HUES64 (cell line): ENCODE data around the gene CDH23.

ENCODE experiments used
- H3K27ac ChIP-seq: 2 replicates; pipeline ENCODE4 v1.7.0; 2013; ENCODE audit warnings: low read depth, low read length, inconsistent platforms
- H3K27me3 ChIP-seq: 2 replicates; pipeline ENCODE4 v1.6.1; 2013; ENCODE audit warnings: mild to moderate bottlenecking, low read length; ENCODE audit not compliant: insufficient read depth
- H3K36me3 ChIP-seq: 2 replicates; pipeline ENCODE4 v1.6.1; 2013; ENCODE audit warnings: mild to moderate bottlenecking, low read length; ENCODE audit not compliant: insufficient read depth
- H3K4me1 ChIP-seq: 2 replicates; pipeline ENCODE4 v1.6.1; 2013; ENCODE audit warnings: mild to moderate bottlenecking, low read length, moderate library complexity; ENCODE audit not compliant: insufficient read depth
- H3K4me3 ChIP-seq: 2 replicates; pipeline ENCODE4 v1.5.1; 2013; ENCODE audit warnings: mild to moderate bottlenecking, low read length, moderate library complexity
- H3K9ac ChIP-seq: 2 replicates; pipeline ENCODE4 v1.6.1; 2013; ENCODE audit warnings: mild to moderate bottlenecking, low read depth, low read length
- H3K9me3 ChIP-seq: 2 replicates; pipeline ENCODE4 v1.6.1; 2013; ENCODE audit warnings: low read depth, low read length; ENCODE audit not compliant: insufficient read depth
- WGBS: fragments of 150-250, 120-280 bp; methylation state at CpG from one replicate; pipeline ENCODE4 v1.1.7; 2013; ENCODE audit warnings: missing lambda C conversion rate; 5-methylcytosine and 5-hydroxymethylcytosine counted together

The CDH23 gene

GRCh38 chr10:71661779-71662336, 265.1 kb downstream of the CDH23 start:
- Histone ChIP-seq H3K4me1 (peaks cover 36% of the 10 kb centered on the region), H3K9ac (no peak overlapping the region), H3K27ac (no peak overlapping the region), H3K27me3 (peaks cover 15% of the 10 kb centered on the region), H3K4me3 (no peak overlapping the region), H3K36me3 (no peaks in the 10 kb centered on the region), H3K9me3 (no peaks in the 10 kb centered on the region)
- WGBS, result 91% methylated on average over 22 of the region's 28 CpGs

- H3K9me3 ChIP-seq, result no peaks in the 10 kb centered on the region
- H3K27ac ChIP-seq, result no peak overlapping the region
- H3K4me3 ChIP-seq, result no peak overlapping the region
- no peak overlapping the region for H3K9ac ChIP-seq
- WGBS, result 81% methylated on average over 7 of the region's 7 CpGs
- peaks cover 23% of the 10 kb centered on the region for H3K4me1 ChIP-seq
- peaks cover 13% of the 10 kb centered on the region for H3K27me3 ChIP-seq
- no peaks in the 10 kb centered on the region for H3K36me3 ChIP-seq
Measured at GRCh38 chr10:71663311-71663710, 266.6 kb downstream of the CDH23 start.

DNA sequence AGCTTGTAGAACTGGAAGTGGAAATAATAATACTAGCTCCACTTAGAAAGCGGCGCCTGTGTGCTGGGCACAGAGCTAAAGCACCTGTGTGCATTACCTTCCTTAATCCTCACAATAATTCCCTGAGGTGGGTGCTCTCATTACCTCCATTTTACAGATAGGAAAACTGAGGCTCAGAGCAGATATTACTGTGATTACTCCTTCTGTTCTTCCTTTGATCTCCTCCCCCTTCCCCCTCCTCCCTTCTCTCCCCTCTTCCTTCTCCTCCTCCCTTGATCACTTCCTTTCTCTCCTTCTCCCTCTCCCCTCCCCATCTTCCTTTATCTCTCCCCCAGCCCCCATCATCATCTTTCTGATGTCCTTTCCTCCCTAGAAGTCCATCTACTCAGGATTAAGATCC, 267.9 kb downstream of the CDH23 start:
- Histone ChIP-seq H3K27ac (no peak overlapping the region), H3K4me1 (peaks cover 11% of the 10 kb centered on the region), H3K4me3 (no peak overlapping the region), H3K9me3 (no peaks in the 10 kb centered on the region), H3K9ac (no peak overlapping the region), H3K27me3 (peaks cover 3% of the 10 kb centered on the region; the same call in 1 of the 2 replicates), H3K36me3 (no peaks in the 10 kb centered on the region)
- 96% methylated on average over 2 of the region's 2 CpGs for WGBS

GRCh38 chr10:71665456-71665855, 268.7 kb downstream of the CDH23 start:
- Histone ChIP-seq H3K9ac (no peak overlapping the region), H3K4me3 (no peak overlapping the region), H3K27ac (no peak overlapping the region), H3K4me1 (peaks cover 9% of the 10 kb centered on the region), H3K27me3 (no peaks in the 10 kb centered on the region), H3K9me3 (no peaks in the 10 kb centered on the region), H3K36me3 (no peaks in the 10 kb centered on the region)
- 64% methylated on average over 9 of the region's 9 CpGs for whole genome bisulfite sequencing

GRCh38 chr10:71666639-71667386, 270.1 kb downstream of the CDH23 start:
- Histone ChIP-seq H3K4me1 (peaks cover 6% of the 10 kb centered on the region; the same call in 1 of the 2 replicates), H3K9me3 (no peaks in the 10 kb centered on the region), H3K4me3 (no peak overlapping the region), H3K27me3 (no peaks in the 10 kb centered on the region), H3K9ac (no peak overlapping the region), H3K27ac (no peak overlapping the region), H3K36me3 (no peaks in the 10 kb centered on the region)
- 83% methylated on average over 18 of the region's 18 CpGs for WGBS

DNA sequence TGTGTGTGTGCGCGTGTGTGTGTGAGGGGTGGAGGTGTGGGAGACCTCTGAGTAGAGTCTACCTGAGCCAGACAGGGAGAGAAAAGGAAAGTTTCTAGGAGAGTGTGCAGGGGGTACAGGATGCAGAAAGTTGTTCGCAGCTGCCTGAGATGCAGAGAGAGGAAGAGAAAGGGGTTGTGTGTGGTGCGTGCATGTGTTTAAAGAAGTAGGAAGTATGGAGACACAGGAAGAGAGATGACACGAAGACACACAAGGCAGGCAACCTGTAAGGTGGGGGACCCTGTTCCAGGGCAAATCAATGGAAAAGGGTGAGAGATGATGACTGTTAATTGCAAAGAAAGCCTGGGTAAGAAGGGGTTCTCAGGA, 270.6 kb downstream of the CDH23 start:
- Histone ChIP-seq H3K4me3 (no peak overlapping the region), H3K9me3 (no peaks in the 10 kb centered on the region), H3K9ac (no peak overlapping the region), H3K27me3 (no peaks in the 10 kb centered on the region), H3K4me1 (peaks cover 6% of the 10 kb centered on the region; the same call in 1 of the 2 replicates), H3K27ac (no peak overlapping the region), H3K36me3 (no peaks in the 10 kb centered on the region)
- 62% methylated on average over 5 of the region's 5 CpGs for WGBS

DNA sequence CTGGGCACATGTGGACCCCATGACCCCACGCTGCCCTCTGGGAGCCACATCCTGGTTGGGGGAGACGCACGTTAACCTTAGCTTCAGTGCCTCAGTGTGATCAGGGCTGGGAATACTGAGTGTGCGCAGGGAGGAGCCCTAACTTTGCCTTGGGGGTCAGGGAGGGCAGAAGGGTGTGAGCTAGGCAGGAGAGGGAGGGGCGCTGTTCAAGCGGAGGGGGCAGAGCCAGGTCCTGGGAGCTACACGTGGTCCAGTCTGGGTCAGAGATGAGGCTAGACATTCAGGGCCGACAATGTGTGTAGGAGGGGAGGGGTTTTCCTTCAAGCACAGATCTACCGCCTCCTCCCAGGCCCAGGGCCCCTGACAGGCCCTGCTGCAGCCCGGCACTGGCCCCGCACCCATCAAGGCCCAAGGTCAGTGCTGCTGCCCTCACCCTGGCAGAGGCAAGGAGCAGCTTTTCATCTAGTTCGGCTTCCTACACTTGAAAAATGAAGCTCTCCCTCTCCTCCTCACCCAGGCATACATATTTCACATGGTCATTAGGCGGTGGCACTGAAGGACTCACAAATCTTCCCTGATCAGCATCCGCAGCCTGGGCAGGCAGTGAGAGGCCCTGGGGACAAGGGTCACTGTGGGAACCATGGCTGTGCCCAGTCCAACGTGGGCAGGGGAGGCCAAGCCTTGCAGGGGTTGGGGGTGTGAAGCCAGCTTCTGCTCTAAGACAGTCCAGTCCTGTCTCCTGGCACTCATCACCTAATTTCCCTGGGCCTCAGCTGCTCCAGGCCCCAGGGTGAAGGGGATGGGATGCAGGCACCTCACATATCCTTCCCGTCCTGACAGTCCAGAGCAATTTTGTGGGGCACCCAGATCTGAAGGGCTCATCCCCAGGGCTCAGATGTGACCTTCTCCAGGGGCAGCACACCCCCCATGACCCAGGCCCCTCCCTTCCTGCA, 275.6 kb downstream of the CDH23 start:
- no peaks in the 10 kb centered on the region for H3K27me3 ChIP-seq
- H3K36me3 ChIP-seq, result no peaks in the 10 kb centered on the region
- H3K9me3 ChIP-seq, result no peaks in the 10 kb centered on the region
- no peak overlapping the region for H3K27ac ChIP-seq
- no peak overlapping the region for H3K4me3 ChIP-seq
- WGBS, result 83% methylated on average over 16 of the region's 16 CpGs
- no peak overlapping the region for H3K9ac ChIP-seq
- no peaks in the 10 kb centered on the region for H3K4me1 ChIP-seq

- Histone ChIP-seq H3K4me1 (no peaks in the 10 kb centered on the region), H3K9ac (no peak overlapping the region), H3K4me3 (no peak overlapping the region), H3K36me3 (no peaks in the 10 kb centered on the region), H3K9me3 (no peaks in the 10 kb centered on the region), H3K27me3 (no peaks in the 10 kb centered on the region), H3K27ac (no peak overlapping the region)
- 94% methylated on average over 6 of the region's 6 CpGs for WGBS
Measured at GRCh38 chr10:71675295-71675970, 278.7 kb downstream of the CDH23 start.

DNA sequence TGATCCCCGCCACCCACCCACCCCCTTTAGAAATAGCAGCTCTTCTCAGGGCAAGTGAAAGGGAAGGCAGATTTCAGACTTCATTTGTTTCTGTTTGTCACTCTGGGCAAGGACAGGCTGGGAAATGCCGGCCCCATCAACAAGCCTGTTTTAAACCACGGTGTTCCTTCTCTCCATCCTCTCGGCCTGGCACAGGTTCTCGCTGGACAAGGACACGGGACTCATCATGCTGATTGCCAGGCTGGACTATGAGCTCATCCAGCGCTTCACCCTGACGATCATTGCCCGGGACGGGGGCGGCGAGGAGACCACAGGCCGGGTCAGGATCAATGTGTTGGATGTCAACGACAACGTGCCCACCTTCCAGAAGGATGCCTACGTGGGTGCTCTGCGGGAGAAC, 280.5 kb downstream of the CDH23 start:
- Histone ChIP-seq H3K4me1 (no peaks in the 10 kb centered on the region), H3K27me3 (no peaks in the 10 kb centered on the region), H3K9ac (no peak overlapping the region), H3K9me3 (no peaks in the 10 kb centered on the region), H3K27ac (no peak overlapping the region), H3K4me3 (no peak overlapping the region), H3K36me3 (no peaks in the 10 kb centered on the region)
- WGBS, result 95% methylated on average over 17 of the region's 17 CpGs

- 92% methylated on average over 10 of the region's 10 CpGs for WGBS
- Histone ChIP-seq H3K4me1 (no peaks in the 10 kb centered on the region), H3K36me3 (no peaks in the 10 kb centered on the region), H3K4me3 (no peak overlapping the region), H3K27me3 (no peaks in the 10 kb centered on the region), H3K9me3 (no peaks in the 10 kb centered on the region), H3K9ac (no peak overlapping the region), H3K27ac (no peak overlapping the region)
Measured at GRCh38 chr10:71678057-71678805, 281.5 kb downstream of the CDH23 start.
